ENCODE measurements around the gene IL11RA.

DNA sequence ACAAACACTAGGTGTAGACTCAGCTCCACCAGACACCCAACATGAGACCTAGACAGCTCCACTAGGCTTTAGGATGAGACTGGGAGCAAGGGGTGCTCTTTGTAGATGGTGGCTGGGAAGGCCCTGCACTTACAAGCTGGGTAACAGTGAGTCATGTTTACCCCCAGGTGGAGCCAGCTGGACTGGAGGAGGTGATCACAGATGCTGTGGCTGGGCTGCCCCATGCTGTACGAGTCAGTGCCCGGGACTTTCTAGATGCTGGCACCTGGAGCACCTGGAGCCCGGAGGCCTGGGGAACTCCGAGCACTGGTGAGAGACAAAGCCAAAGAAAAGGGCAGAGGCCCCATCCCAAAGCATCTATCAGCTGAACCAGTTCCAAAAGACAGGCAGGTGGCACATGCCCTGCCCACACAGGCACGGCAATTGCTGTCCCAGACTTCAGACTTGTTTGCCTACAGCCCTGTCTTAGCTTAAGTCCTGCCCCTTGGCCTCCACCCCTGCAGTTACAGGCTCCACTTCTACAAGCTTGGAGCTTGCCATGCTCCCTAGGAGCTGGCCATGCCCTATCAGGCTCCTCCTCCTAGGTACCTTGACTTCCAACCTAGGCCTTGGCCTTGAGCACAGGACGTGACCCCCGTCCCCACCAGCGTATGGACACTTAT, 7.7 kb downstream of the IL11RA start:
- TF ChIP-seq, protein P1, sequence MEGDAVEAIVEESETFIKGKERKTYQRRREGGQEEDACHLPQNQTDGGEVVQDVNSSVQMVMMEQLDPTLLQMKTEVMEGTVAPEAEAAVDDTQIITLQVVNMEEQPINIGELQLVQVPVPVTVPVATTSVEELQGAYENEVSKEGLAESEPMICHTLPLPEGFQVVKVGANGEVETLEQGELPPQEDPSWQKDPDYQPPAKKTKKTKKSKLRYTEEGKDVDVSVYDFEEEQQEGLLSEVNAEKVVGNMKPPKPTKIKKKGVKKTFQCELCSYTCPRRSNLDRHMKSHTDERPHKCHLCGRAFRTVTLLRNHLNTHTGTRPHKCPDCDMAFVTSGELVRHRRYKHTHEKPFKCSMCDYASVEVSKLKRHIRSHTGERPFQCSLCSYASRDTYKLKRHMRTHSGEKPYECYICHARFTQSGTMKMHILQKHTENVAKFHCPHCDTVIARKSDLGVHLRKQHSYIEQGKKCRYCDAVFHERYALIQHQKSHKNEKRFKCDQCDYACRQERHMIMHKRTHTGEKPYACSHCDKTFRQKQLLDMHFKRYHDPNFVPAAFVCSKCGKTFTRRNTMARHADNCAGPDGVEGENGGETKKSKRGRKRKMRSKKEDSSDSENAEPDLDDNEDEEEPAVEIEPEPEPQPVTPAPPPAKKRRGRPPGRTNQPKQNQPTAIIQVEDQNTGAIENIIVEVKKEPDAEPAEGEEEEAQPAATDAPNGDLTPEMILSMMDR (IDR thresholded peaks at IDR 0.05; ENCODE audit: extremely low read depth in 1 of 2, insufficient read depth in 1 of 2, low read depth in 1 of 2, low read length in 2 of 2): no peak
- TF ChIP-seq EZH2 (IDR thresholded peaks at IDR 0.05; ENCODE audit: borderline replicate concordance, low read depth, low read length, severe bottlenecking): no peak
- no peak for TF ChIP-seq POLR2AphosphoS5 (IDR thresholded peaks at IDR 0.05; ENCODE audit: insufficient read depth, low read depth, low read length)
- TF ChIP-seq POLR2A (IDR thresholded peaks at IDR 0.05; ENCODE audit: low read depth, low read length): no peak
- no peak for TF ChIP-seq MYC (IDR thresholded peaks at IDR 0.05; ENCODE audit: low read depth, low read length)
- TF ChIP-seq, protein P2, sequence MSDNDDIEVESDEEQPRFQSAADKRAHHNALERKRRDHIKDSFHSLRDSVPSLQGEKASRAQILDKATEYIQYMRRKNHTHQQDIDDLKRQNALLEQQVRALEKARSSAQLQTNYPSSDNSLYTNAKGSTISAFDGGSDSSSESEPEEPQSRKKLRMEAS (IDR thresholded peaks at IDR 0.05; ENCODE audit: insufficient read depth, insufficient read length): no peak
- no peak for TF ChIP-seq GATA2 (IDR thresholded peaks at IDR 0.05; ENCODE audit: insufficient read depth, insufficient read length, low read depth, low read length)
